Measurements from ENCODE around the gene ANXA6. TPM values are rescaled to one million over a fixed set of nuclear protein-coding genes. Genes with fewer than 3 reads are reported as not detected.

Gene ANXA6
- total and polyA plus RNA-seq, 9 of the 15 experiments (the other 6 are each of a cell fraction or from before 2014, with no cell fraction given) = 0.70 to 13.2 (median 8.3) TPM

- DNase-seq (ENCODE audit: extremely low read depth in 1 of 4, low spot score in 3 of 4) (peak; percentile 20 to 64 (median 42)), FAIRE-seq (peak; percentile 46), ATAC-seq (peak; percentile 63)
- in situ Hi-C loops (cut with MboI) (no loop called here), intact Hi-C loops (cut with micrococcal nuclease) (loop anchor here (1.0 kb wide), 1 partner anchor 19 kb away; the partner anchor contains the start of gene TNIP1)
- Histone ChIP-seq H3K27me3 (ENCODE audit: control insufficient read depth in 2 of 2, insufficient read depth in 2 of 2, low read length in 2 of 2) (no peaks in the 10 kb centered on the region), H4K20me1 (replicated peaks; ENCODE audit: control insufficient read depth, insufficient read depth, low read length) (no peaks in the 10 kb centered on the region), H2AFZ (ENCODE audit: low read depth, low read length) (0 out of 2 replicates have a peak overlapping the region, but pooled peaks have one; percentile 43), H3K36me3 (ENCODE audit: control insufficient read depth, insufficient read depth, low read length) (no peaks in the 10 kb centered on the region), H3K9me3 (replicated peaks; ENCODE audit: control insufficient read depth, insufficient read depth, low read depth, low read length) (no peaks in the 10 kb centered on the region), H3K9me1 (ENCODE audit: control insufficient read depth, insufficient read depth, low read length) (no peaks in the 10 kb centered on the region), H3K9ac (ENCODE audit: insufficient read depth in 1 of 2, low read depth in 2 of 2, low read length in 2 of 2) (peak overlapping the region; percentile 24 to 61; a peak in 2 of 4 replicates), H3K4me1 (replicated peaks in 1 of 2; ENCODE audit: control insufficient read depth in 2 of 2, insufficient read depth in 2 of 2, low read length in 2 of 2) (peaks cover 39 to 55% of the 10 kb centered on the region in 2 experiments), H3K27ac (ENCODE audit: extremely low read depth, low read depth, low read length) (peak overlapping the region; percentile 68), H3K4me2 (ENCODE audit: insufficient read depth, low read length) (peak overlapping the region; percentile 68), H3K4me3 (peak overlapping the region; percentile 9; the same call in 1 of the 2 replicates), H3K79me2 (ENCODE audit: control insufficient read depth, insufficient read depth, low read length) (no peaks in the 10 kb centered on the region)
- 8% methylated on average over 4 of the region's 4 CpGs for WGBS (ENCODE audit: insufficient coverage, low coverage, missing lambda C conversion rate)
- no TSS peak for BruUV-seq (replicated peaks)
- POLR2A ChIA-PET = interaction anchor here (1.1 kb wide), 1 partner anchor 11 kb away, joined by 7 read pairs; no protein-coding TSS in a partner anchor
- CTCF ChIA-PET (ENCODE audit: low intra/inter-chr PET ratio) = interaction anchor here (0.7 kb wide), 1 partner anchor 941 kb away, joined by 3 read pairs; no protein-coding TSS in a partner anchor
- TF ChIP-seq ZNF395 (CRISPR knock-in tag; IDR thresholded peaks at IDR 0.05) = no peak
- no peak for TF ChIP-seq MEF2D (tag; conservative IDR thresholded peaks at IDR 0.05; ENCODE audit: low read depth)
- TF ChIP-seq PTTG1 (tag; IDR thresholded peaks at IDR 0.05; ENCODE audit: low read depth) = no peak
- TF ChIP-seq RBBP5 (IDR thresholded peaks at IDR 0.05; ENCODE audit: borderline replicate concordance, insufficient read depth, low read length, poor library complexity, severe bottlenecking) = peak; percentile 47
- no peak for TF ChIP-seq PHF8 (IDR thresholded peaks at IDR 0.05; ENCODE audit: borderline replicate concordance, low read length)
- no peak for TF ChIP-seq HOXB6 (CRISPR knock-in tag; IDR thresholded peaks at IDR 0.05; ENCODE audit: borderline replicate concordance)
- peak; percentile 42; the same call in 1 of the 2 replicates for TF ChIP-seq TEAD4 (IDR thresholded peaks at IDR 0.05; ENCODE audit: low read length)
- TF ChIP-seq TEAD4 (CRISPR knock-in tag; IDR thresholded peaks at IDR 0.05; ENCODE audit: borderline replicate concordance) = no peak
- TF ChIP-seq KDM1A (IDR thresholded peaks at IDR 0.05) = peak; percentile 72 to 77
- peak; percentile 60; the same call in 1 of the 2 replicates for TF ChIP-seq EP300 (IDR thresholded peaks at IDR 0.05; ENCODE audit: low read length)
- TF ChIP-seq CREB3L1 (IDR thresholded peaks at IDR 0.05; ENCODE audit: borderline replicate concordance, low read depth) = 0 out of 2 replicates have a peak, but pooled peaks have one; percentile 6
- TF ChIP-seq CBFA2T2 (conservative IDR thresholded peaks at IDR 0.05) = peak; percentile 44; the same call in 1 of the 2 replicates
- TF ChIP-seq USF1 (CRISPR knock-in tag; IDR thresholded peaks at IDR 0.05) = no peak
- TF ChIP-seq NCOR1 (IDR thresholded peaks at IDR 0.05) = peak; percentile 27; the same call in 1 of the 2 replicates
- TF ChIP-seq LARP7 (IDR thresholded peaks at IDR 0.05) = no peak
- 0 out of 4 replicates have a peak, but pooled peaks of 1 of the 2 experiments have one; percentile 3 for TF ChIP-seq UBTF (IDR thresholded peaks at IDR 0.05; ENCODE audit: borderline replicate concordance in 1 of 2, low read depth in 2 of 2, low read length in 2 of 2)
Observed at GRCh38 chr5:151100681-151101080, 56.9 kb downstream of the ANXA6 start.
